ENCODE measurements around the gene PCDHGA2.

Gene PCDHGA2

GRCh38 chr5:141392429-141393198 is 54.1 kb downstream of the PCDHGA2 start, which contains the start of gene PCDHGA8 (continued):
- TF ChIP-seq PATZ1 (CRISPR knock-in tag; IDR thresholded peaks at IDR 0.05; ENCODE audit: borderline replicate concordance) (no peak), POU6F1 (CRISPR knock-in tag; IDR thresholded peaks at IDR 0.05; ENCODE audit: borderline replicate concordance, low read depth) (no peak), ISL1 (CRISPR knock-in tag; IDR thresholded peaks at IDR 0.05) (no peak), TOX (CRISPR knock-in tag; IDR thresholded peaks at IDR 0.05; ENCODE audit: borderline replicate concordance) (no peak), ZNF8 (CRISPR knock-in tag; IDR thresholded peaks at IDR 0.05) (no peak)
